HEK293T (cell line): ENCODE results near the gene ORC3.
"Not testable (repeated sequence)": the region's sequence is repeated elsewhere in the genome, so short reads cannot be mapped to it uniquely, and the experiment has no call there.

Source experiments
- CTCF ChIA-PET: fragments of 350-600 bp; formaldehyde crosslinking; extraction: SDS; loops from one replicate; lab custom pipeline; 2021; ENCODE audit warnings: antibody characterized with exemption, inconsistent platforms; lab: Yijun Ruan, JAX
- POLR2A ChIA-PET: fragments of 350-600 bp; formaldehyde crosslinking; extraction: SDS; loops from one replicate; lab custom pipeline; 2020; ENCODE audit warnings: antibody characterized with exemption, inconsistent platforms; lab: Yijun Ruan, JAX
- DNase-seq: peaks from one replicate; pipeline ENCODE4 v3.0.0; 2012; ENCODE audit warnings: mixed read lengths; ENCODE audit errors: extremely low spot score
- ARNT ChIP-seq: fragments of 450-650 bp; IDR thresholded peaks from 2 replicates; pipeline ENCODE4 v1.6.1; 2017; ENCODE audit warnings: mild to moderate bottlenecking
- BHLHE40 ChIP-seq: fragments of 450-650 bp; IDR thresholded peaks from 2 replicates; pipeline ENCODE4 v1.6.1; 2016; ENCODE audit warnings: mild to moderate bottlenecking, moderate library complexity, borderline replicate concordance
- CTBP1 ChIP-seq: fragments of 450-650 bp; IDR thresholded peaks from 2 replicates; pipeline ENCODE4 v1.6.1; 2016; ENCODE audit warnings: borderline replicate concordance
- ELF4 ChIP-seq: fragments of 450-650 bp; IDR thresholded peaks from 2 replicates; pipeline ENCODE4 v1.6.1; 2017; ENCODE audit warnings: antibody characterized with exemption
- FOXA1 ChIP-seq: fragments of 450-650 bp; IDR thresholded peaks from 2 replicates; pipeline ENCODE4 v1.6.1; 2016; ENCODE audit warnings: mild to moderate bottlenecking
- FOXK2 ChIP-seq: fragments of 450-650 bp; IDR thresholded peaks from 2 replicates; pipeline ENCODE4 v1.6.1; 2016; ENCODE audit warnings: mild to moderate bottlenecking
- FOXM1 ChIP-seq: fragments of 450-650 bp; IDR thresholded peaks from 2 replicates; pipeline ENCODE4 v1.6.1; 2017; ENCODE audit warnings: mild to moderate bottlenecking, borderline replicate concordance
- HDGF ChIP-seq: fragments of 450-650 bp; IDR thresholded peaks from 2 replicates; pipeline ENCODE4 v1.6.1; 2017; ENCODE audit warnings: antibody characterized with exemption, borderline replicate concordance
- L3MBTL2 ChIP-seq: fragments of 450-650 bp; conservative IDR thresholded peaks from 2 replicates; pipeline ENCODE4 v1.6.1; 2016; ENCODE audit warnings: mild to moderate bottlenecking
- LEF1 ChIP-seq: fragments of 450-650 bp; IDR thresholded peaks from 2 replicates; pipeline ENCODE4 v1.6.1; 2017; ENCODE audit warnings: mild to moderate bottlenecking, borderline replicate concordance
- NFRKB ChIP-seq: fragments of 450-650 bp; IDR thresholded peaks from 2 replicates; pipeline ENCODE4 v1.6.1; 2016; ENCODE audit warnings: mild to moderate bottlenecking, moderate library complexity
- SP1 ChIP-seq: fragments of 450-650 bp; IDR thresholded peaks from 2 replicates; pipeline ENCODE4 v1.6.1; 2017
- SUZ12 ChIP-seq: fragments of 450-650 bp; IDR thresholded peaks from 2 replicates; pipeline ENCODE4 v1.6.1; 2016; ENCODE audit warnings: mild to moderate bottlenecking
- TARDBP ChIP-seq: fragments of 450-650 bp; IDR thresholded peaks from 2 replicates; pipeline ENCODE4 v1.6.1; 2016
- ZNF384 ChIP-seq: fragments of 450-650 bp; IDR thresholded peaks from 2 replicates; pipeline ENCODE4 v1.6.1; 2016
- TF ChIP-seq, protein P1 (sequence below): fragments of 450-650 bp; IDR thresholded peaks from 2 replicates; pipeline ENCODE4 v1.6.1; 2016

The ORC3 gene

DNA sequence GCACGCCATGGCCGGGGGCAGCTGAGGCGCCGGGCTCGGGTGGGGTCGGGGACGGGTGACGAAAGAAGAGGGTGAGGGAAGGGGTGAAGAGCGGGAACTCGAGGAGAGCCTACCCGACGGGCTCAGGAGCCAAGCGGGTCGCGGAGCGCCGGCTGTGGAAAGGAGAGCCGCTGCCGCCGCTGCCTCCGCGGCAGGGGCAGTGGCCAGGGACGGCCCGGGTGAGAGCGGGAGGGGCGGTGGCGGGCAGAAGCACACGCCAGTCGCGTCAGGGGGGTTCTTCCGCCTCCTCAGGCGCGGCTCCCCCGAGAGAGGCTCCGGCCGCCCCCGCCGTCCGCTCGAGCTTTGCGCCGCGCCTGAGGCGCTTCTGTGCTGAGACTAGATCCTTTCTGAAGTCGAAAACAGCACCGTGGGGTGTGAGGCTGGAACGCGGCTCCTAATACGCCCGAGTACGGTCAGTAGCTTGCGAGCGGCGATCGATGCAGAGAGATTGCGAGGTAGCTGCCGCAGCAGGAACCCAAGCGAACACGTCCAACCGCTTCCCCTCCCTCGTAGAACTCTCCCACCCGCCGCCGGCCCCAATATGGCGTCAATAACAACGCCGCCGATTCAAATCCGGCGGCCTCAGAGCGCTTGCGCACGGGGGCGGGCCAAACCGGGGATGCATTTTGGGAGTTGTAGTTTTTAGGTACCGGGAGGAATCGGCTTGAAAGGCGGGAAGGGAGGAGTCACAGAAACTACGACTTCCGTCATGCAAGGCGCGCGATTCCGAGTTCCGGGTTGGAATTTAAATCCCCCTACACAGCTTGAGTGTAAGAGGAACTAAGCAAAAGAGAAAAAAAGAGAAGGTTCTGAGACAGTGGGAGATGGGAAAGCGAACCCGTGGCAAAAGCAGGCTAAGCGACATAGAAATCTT is 112.0 kb downstream of the ORC3 start, which contains the start of gene AKIRIN2:
TSS of gene AKIRIN2 (minus strand) at position 558 of the 913 bp plus-strand sequence. CDS start at position 9, 549 bp downstream.
- TF ChIP-seq SP1 = no peak
- TF ChIP-seq FOXM1 = no peak
- no peak for TF ChIP-seq FOXK2
- TF ChIP-seq SUZ12 = no peak; the same call in 1 of the 2 replicates
- peak; percentile 93 for TF ChIP-seq ELF4
- TF ChIP-seq HDGF = no peak
- TF ChIP-seq ZNF384 = peak; percentile 80
- TF ChIP-seq ARNT = no peak
- TF ChIP-seq CTBP1 = no peak
- TF ChIP-seq NFRKB = peak; percentile 58
- TF ChIP-seq FOXA1 = no peak
- no peak for TF ChIP-seq TARDBP
- TF ChIP-seq L3MBTL2 = peak; percentile 39

GRCh38 chr6:87702589-87702945 is 112.6 kb downstream of the ORC3 start:
- POLR2A ChIA-PET = interaction anchor here (0.6 to 1.8 kb wide), 23 partner anchors 10 to 897 kb away, joined by 3 to 8 read pairs (median 4); partner anchors contain the start of gene SLC35A1

More for the DNA sequence above, 112.0 kb downstream of the ORC3 start, which contains the start of gene AKIRIN2:
- peak; percentile 88 for DNase-seq
- ChIA-PET POLR2A (interaction anchor here (0.6 to 1.8 kb wide), 24 partner anchors 9 to 897 kb away, joined by 3 to 8 read pairs (median 4); partner anchors contain the start of gene SLC35A1), CTCF (interaction anchor here (1.2 kb wide), 1 partner anchor 130 kb away, joined by 3 read pairs; no protein-coding TSS in a partner anchor)

DNA sequence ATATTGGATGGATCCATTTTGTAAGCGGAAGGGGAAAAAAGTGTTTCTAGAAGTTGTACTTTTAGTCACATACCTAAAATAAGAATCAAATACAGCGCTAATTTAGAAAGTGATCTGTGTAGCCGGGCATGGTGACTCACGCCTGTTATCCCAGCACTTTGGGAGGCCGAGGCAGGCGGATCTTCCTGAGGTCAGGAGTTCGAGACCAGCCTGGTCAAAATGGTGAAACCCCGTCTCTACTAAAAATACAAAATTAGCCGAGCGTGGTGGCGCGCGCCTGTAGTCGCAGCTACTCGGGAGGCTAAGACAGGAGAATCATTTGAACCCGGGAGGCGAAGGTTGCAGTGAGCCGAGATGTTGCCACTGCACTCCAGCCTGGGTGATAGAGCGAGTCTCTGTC is 113.1 kb downstream of the ORC3 start:
- CTCF ChIA-PET = interaction anchor here (1.2 kb wide), 2 partner anchors 129 to 624 kb away, joined by 3 to 4 read pairs; no protein-coding TSS in a partner anchor
- not testable (repeated sequence) for DNase-seq
- POLR2A ChIA-PET = interaction anchor here (0.9 to 1.8 kb wide), 6 partner anchors 11 to 148 kb away, joined by 3 to 8 read pairs (median 4); no protein-coding TSS in a partner anchor

More at GRCh38 chr6:87702589-87702945, 112.6 kb downstream of the ORC3 start:
- TF ChIP-seq FOXM1 (no peak), ZNF384 (no peak; the same call in 1 of the 2 replicates), SUZ12 (no peak), FOXK2 (no peak), HDGF (no peak), CTBP1 (no peak), FOXA1 (no peak), ARNT (no peak)
- TF ChIP-seq, protein P1, sequence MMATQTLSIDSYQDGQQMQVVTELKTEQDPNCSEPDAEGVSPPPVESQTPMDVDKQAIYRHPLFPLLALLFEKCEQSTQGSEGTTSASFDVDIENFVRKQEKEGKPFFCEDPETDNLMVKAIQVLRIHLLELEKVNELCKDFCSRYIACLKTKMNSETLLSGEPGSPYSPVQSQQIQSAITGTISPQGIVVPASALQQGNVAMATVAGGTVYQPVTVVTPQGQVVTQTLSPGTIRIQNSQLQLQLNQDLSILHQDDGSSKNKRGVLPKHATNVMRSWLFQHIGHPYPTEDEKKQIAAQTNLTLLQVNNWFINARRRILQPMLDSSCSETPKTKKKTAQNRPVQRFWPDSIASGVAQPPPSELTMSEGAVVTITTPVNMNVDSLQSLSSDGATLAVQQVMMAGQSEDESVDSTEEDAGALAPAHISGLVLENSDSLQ = no peak
- CTCF ChIA-PET = interaction anchor here (1.2 kb wide), 2 partner anchors 129 to 623 kb away, joined by 3 to 4 read pairs; no protein-coding TSS in a partner anchor
- no peak for DNase-seq

- POLR2A ChIA-PET = no interaction called here
- no peak for DNase-seq
- CTCF ChIA-PET = interaction anchor here (0.6 kb wide), 1 partner anchor 12 kb away, joined by 4 read pairs; no protein-coding TSS in a partner anchor
- no peak for TF ChIP-seq ARNT
- TF ChIP-seq SP1 = no peak
- no peak for TF ChIP-seq FOXA1
- no peak for TF ChIP-seq FOXM1
- TF ChIP-seq LEF1 = no peak
Measured at GRCh38 chr6:87705070-87705691, 115.2 kb downstream of the ORC3 start.

GRCh38 chr6:87706187-87706966 is 116.4 kb downstream of the ORC3 start:
- TF ChIP-seq, protein P1 = no peak
- TF ChIP-seq HDGF (no peak), ARNT (no peak), BHLHE40 (no peak), NFRKB (no peak), FOXA1 (no peak), TARDBP (no peak), LEF1 (no peak), FOXK2 (no peak), FOXM1 (no peak), CTBP1 (no peak), SP1 (no peak), L3MBTL2 (no peak), ZNF384 (no peak)

DNA sequence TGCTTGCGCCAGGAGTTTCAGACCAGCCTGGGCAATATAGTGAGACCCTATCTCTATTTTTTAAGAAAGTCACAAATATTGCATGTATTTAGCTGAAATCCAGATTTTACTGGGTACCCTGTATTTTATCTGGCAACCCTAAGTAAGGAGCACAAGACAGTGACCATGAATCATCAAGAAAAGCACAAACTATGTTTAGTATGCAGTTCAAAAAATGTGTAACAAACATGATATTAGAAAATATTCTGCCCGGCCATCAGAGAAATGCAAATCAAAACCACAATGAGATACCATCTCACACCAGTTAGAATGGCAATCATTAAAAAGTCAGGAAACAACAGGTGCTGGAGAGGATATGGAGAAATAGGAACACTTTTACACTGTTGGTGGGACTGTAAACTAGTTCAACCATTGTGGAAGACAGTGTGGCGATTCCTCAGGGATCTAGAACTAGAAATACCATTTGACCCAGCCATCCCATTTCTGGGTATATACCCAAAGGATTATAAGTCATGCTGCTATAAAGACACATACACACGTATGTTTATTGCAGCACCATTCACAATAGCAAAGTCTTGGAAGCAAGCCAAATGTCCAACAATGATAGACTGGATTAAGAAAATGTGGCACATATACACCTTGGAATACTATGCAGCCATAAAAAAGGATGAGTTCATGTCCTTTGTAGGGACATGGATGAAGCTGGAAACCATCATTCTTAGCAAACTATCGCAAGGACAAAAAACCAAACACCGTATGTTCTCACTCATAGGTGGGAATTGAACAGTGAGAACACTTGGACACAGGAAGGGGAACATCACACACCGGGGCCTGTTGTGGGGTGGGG is 118.9 kb downstream of the ORC3 start:
- CTCF ChIA-PET, DNase-seq, POLR2A ChIA-PET: not testable (repeated sequence)

More at GRCh38 chr6:87706187-87706966, 116.4 kb downstream of the ORC3 start:
- ChIA-PET POLR2A (no interaction called here), CTCF (no interaction called here)
- DNase-seq = no peak
